DMS79 treated with DMSO at 0.1 percent for 48 hours (cell line): ENCODE measurements around the gene INMT.

Experiments used
- DNase-seq: peaks from one replicate; lab custom pipeline; 2025; lab: John Stamatoyannopoulos, UW

Gene INMT

DNA sequence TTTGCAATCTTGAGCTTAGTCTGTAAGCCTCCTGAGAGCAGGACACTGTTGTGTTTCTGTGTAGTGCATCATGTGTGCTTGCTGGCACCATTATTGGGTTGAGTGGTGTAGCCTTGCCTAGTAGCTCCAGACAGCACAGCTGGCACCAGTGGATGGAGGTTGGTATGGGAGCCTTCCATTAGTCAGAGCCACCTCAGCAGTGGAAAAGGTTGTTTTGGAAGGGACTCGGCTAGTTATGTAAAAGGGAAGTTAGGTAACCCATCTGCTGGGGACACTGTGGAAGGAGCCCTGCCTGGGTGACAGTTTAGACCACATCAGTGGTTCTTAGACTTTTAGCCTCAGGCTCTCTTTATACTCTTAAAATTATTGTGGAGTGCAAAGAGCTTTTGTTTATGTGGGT is 35.6 kb downstream of the INMT start:
- no peak for DNase-seq

DNA sequence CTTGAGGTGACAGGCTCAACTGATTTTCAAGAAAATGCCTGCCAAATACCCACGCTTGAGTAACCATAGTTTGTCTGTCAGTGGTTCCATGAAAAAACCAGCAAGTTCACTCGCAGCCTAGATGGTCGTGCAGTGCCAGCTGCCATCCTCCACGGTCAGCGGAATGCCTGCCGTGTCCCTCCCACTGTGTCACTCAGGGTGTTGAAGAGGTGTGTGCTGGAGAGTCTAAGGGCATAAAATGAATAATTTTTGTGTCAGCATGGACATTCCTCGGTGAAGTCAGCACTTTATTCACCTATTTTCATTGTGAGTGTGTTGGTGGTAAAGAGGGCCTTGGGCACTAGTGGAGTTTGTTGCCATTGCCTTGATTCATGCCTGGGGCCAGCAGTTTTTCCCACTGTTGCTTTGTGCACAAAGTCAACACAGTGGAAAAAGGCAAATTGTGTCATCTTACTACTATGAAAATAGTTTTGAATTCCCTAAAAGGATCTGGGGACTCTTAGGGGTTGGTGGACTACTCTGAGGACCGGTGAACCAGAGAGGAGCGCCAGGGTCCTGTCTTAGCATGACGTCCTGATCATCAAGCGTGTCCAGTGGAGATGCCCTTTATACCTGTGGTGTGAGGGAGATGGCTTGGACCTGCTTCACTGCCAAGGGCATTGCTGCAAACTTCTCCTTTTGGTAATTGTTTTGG is 36.9 kb downstream of the INMT start:
- no peak for DNase-seq

GRCh38 chr7:30789334-30789711 is 37.4 kb downstream of the INMT start:
- DNase-seq = no peak

DNA sequence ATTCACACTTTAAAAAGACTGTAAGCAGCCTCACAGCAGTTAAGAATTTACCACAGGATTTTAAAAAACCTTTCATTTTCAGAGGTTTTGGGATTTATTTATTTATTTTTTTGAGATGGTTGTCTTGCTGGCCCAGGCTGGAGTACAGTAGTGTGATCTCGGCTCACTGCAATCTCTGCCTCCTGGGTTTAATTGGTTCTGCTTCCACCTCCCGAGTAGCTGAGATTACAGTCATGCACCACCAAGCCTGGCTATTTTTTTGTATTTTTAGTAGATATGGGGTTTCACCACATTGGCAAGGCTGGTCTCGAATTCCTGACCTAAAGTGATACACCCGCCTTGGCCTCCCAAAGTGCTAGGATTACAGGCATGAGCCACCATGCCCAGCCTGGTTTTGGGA is 38.4 kb downstream of the INMT start:
- DNase-seq = no peak

GRCh38 chr7:30791114-30791513 is 39.2 kb downstream of the INMT start:
- no peak for DNase-seq

DNA sequence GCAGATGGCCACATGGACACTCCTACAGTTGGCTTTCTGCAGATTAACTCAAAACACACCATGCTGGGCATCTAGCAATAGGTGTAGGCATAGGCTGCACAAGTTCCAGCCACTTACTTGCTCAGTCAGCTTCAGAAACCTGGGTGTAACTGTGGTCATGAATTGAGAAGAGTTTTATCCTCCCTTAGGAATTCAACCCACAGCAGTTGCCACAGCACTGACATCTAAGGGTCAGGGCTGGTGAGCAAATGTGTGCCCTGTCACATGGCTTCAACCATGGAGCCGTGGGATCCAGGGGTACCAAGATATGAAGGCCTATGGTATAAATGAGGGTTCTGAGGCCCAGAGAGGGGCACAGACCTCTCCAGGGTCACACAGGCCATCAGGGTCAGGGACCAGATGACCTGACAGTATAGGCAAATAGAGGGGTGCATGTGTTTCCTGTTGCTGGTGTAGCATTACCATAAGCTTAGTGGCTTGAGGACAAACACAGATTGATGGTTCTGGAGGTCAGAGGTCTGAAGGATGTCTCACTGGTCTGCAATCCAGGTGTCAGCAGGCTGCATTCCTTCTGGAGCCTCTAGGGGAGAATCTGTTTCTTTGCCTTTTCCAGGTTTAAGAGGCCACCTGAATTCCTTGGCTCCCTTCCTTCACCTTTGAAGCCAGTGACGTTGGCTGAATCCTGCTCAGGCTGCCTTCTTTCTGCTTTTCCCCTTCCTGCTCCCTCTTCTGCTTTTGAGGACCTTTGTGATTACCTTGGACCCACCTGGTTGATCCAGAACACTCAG is 43.4 kb downstream of the INMT start:
- DNase-seq = no peak

GRCh38 chr7:30796105-30796869 is 44.4 kb downstream of the INMT start:
- DNase-seq = no peak

GRCh38 chr7:30797176-30798040 is 45.5 kb downstream of the INMT start:
- no peak for DNase-seq

DNA sequence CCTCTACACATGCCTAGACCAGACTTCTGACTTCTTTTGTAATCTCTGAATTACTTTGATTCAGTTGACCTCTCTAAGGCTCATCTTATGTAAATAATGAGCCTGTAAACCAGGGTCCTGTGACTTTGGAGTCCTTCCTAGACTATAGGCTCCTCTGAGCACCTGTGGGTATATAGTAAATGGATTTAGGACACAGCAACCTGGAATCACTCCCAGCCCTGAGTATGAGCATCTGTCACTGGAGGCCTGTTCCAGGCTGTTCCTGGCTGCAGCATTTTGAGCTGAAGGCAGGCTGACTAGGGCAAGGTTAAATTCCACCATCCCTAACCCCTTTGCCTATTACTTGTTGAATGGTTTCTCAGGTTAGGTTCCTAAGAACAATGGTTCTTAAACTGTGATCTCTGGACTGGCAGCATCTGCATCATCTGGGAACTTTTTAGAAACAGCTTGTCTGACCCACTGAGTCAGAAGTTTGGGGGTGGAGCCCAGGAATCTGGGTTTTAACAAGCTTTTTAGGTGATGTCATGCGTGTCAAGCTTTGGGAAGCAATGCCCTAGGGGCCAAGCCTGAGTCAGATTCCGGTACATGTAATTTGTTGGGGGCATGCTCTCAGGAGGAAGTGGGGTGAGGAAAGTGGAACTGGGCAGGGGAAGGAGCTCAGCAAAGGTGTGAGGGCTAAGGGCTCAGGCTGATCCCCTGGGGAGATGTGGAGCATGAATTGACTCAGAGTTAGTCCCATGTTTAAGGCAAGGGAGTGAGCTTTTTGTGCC is 47.5 kb downstream of the INMT start:
- no peak for DNase-seq

DNA sequence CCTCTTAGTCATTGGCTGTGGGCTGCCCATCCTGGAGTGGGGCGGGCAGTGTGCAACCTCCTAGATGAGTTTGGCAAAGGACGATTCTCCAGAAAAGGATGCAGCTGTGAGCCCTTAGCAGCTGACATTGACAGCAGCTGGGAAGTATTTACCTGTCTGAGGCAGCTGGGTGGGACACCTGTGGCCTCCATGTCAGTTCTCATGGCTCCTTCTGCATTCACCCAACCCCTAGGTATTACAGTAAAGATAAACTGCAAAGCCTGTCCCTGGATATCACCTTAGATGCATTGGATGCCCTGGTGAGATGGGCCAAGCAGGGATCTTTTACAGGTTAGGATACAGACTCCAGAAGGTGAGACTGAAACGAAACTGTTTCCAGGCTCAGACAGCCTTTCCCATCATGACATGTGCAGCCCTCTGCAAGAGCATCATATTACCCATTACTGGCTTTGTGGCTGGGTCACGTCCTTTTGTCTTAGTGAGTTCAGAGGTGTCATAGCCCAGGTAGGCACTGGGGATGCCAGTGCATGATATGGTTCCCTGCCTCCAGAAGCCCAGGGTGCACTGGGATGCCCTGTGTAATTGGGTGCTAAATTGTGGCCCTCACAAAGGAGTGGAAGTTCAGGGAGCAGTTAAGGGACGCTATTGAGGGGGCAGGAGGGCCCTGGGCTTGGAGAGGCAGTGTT is 48.2 kb downstream of the INMT start:
- no peak for DNase-seq

DNA sequence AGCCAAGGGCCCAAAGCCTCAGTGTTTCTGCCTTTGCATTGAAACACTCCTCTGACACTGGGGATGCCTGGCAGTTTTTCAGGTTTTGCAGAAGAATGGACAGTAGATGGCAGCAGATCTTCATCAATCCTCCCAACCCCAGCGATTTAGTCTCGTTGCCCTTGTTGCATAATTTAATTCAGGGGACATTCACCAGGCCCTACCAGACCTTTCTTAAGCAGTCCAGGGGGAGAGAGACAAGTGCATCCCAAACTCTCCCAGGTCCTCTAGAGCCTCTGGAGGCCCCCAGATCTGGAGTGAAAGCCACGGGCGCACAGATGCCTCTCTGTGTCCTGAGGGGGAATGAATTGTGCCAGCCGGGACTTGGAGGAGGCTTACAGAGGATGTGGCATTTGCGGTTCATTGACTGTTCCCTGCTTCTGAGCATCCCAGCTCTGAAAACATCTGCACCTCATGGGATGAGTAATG is 48.9 kb downstream of the INMT start:
- DNase-seq = peak; percentile 70

- DNase-seq = no peak
Measured at GRCh38 chr7:30802812-30803211, 50.9 kb downstream of the INMT start.

GRCh38 chr7:30804078-30804661 is 52.2 kb downstream of the INMT start:
- DNase-seq = no peak

GRCh38 chr7:30805081-30805691 is 53.3 kb downstream of the INMT start:
- DNase-seq = no peak

GRCh38 chr7:30805931-30806330 is 54.0 kb downstream of the INMT start:
- DNase-seq = no peak
